B cell (primary cell): ENCODE measurements around the gene RNF103.

Source experiments
- EZH2 ChIP-seq: IDR thresholded peaks from 2 replicates; pipeline ENCODE4 v1.6.1; 2012; ENCODE audit warnings: borderline replicate concordance, low read depth, mild to moderate bottlenecking, moderate library complexity, low read length; ENCODE audit not compliant: insufficient read depth, poor library complexity, severe bottlenecking
- TF ChIP-seq, protein P1 (sequence below): fragments of 200-600 bp; IDR thresholded peaks from one replicate; pipeline ENCODE4 v1.8.0; 2022; ENCODE audit warnings: antibody characterized with exemption, mild to moderate bottlenecking

DNA sequence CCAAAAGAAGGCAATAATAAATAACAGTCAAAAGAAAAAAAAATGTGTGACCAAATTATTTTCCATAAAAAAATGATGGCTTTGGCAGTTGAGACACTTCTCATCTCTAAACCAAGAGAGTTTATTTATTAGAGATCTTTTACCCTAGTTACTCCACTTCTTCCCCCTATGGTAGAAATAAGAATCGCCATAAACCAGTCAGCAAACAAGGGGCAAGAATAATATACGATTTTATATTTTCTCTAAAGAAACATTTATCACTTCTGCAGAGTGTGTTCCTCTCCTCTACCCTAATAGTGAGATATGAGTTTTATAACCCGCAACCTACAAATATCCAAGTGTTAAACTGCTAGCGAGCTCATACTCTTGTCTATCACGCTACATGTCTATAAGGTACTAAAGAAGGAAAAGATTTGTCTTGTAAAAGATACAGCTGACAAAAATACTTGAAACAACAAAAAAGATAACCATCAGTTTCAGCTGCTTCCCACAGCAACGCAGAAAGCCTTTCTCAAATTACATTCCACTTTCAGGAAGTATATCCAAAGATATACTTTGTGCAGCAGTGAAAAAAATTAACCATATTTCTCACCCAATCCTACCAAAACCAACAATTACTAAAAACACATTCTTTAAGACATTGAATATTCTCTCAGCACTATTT lies 2.3 kb downstream of the RNF103 start:
- TF ChIP-seq, protein P1, sequence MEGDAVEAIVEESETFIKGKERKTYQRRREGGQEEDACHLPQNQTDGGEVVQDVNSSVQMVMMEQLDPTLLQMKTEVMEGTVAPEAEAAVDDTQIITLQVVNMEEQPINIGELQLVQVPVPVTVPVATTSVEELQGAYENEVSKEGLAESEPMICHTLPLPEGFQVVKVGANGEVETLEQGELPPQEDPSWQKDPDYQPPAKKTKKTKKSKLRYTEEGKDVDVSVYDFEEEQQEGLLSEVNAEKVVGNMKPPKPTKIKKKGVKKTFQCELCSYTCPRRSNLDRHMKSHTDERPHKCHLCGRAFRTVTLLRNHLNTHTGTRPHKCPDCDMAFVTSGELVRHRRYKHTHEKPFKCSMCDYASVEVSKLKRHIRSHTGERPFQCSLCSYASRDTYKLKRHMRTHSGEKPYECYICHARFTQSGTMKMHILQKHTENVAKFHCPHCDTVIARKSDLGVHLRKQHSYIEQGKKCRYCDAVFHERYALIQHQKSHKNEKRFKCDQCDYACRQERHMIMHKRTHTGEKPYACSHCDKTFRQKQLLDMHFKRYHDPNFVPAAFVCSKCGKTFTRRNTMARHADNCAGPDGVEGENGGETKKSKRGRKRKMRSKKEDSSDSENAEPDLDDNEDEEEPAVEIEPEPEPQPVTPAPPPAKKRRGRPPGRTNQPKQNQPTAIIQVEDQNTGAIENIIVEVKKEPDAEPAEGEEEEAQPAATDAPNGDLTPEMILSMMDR, result peak; percentile 13
- TF ChIP-seq EZH2, result no peak
